Neural progenitor cell (in vitro differentiated cells): ENCODE results near the gene TUT1. TPM values are rescaled to one million over a fixed set of nuclear protein-coding genes. Genes with fewer than 3 reads are reported as not detected.

Experiments
- DNase-seq: peaks from one replicate; pipeline ENCODE4 v3.0.0-alpha.2; 2016; ENCODE audit warnings: low spot score
- H2AFZ ChIP-seq: fragments of 200-600 bp; sonication (generic); replicated peaks from 2 replicates; pipeline ENCODE4 v1.6.1; 2016; ENCODE audit warnings: antibody characterized with exemption
- H3F3A ChIP-seq: fragments of 200-600 bp; sonication (generic); 2 replicates; pipeline ENCODE4 v1.6.1; 2016; ENCODE audit warnings: antibody characterized with exemption, low read depth
- H3K27ac ChIP-seq: fragments of 200-600 bp; sonication (generic); 2 replicates; pipeline ENCODE4 v1.5.1; 2016; ENCODE audit warnings: mild to moderate bottlenecking
- H3K27me3 ChIP-seq: fragments of 200-600 bp; sonication (generic); 2 replicates; pipeline ENCODE4 v1.6.1; 2016; ENCODE audit warnings: mild to moderate bottlenecking, moderate library complexity
- H3K36me3 ChIP-seq: fragments of 200-600 bp; sonication (generic); 2 replicates; pipeline ENCODE4 v1.5.1; 2016
- H3K4me1 ChIP-seq: fragments of 200-600 bp; sonication (generic); 2 replicates; pipeline ENCODE4 v1.6.1; 2016; ENCODE audit warnings: mixed run types
- H3K4me2 ChIP-seq: fragments of 200-600 bp; sonication (generic); 2 replicates; pipeline ENCODE4 v1.6.1; 2016
- H3K4me3 ChIP-seq: fragments of 200-600 bp; sonication (generic); 2 replicates; pipeline ENCODE4 v1.5.1; 2016
- H3K79me2 ChIP-seq: fragments of 200-600 bp; sonication (generic); 2 replicates; pipeline ENCODE4 v1.6.1; 2016; ENCODE audit warnings: low read depth
- H3K9ac ChIP-seq: fragments of 200-600 bp; sonication (generic); 2 replicates; pipeline ENCODE4 v1.6.1; 2016
- H3K9me3 ChIP-seq: fragments of 200-600 bp; sonication (generic); 2 replicates; pipeline ENCODE4 v1.5.1; 2016; ENCODE audit warnings: low read depth
- H4K20me1 ChIP-seq: fragments of 200-600 bp; sonication (generic); 2 replicates; pipeline ENCODE4 v1.6.1; 2016; ENCODE audit warnings: low read depth
- H3K27ac Mint-ChIP-seq: 3 replicates; pipeline ENCODE4 v1.8.0; 2021; ENCODE audit warnings: mixed read lengths
- H3K27me3 Mint-ChIP-seq: 2 replicates; pipeline ENCODE4 v1.8.0; 2022; ENCODE audit warnings: low read depth, mild to moderate bottlenecking, inconsistent platforms, moderate library complexity, mixed read lengths; ENCODE audit not compliant: insufficient read depth
- H3K36me3 Mint-ChIP-seq: 3 replicates; pipeline ENCODE4 v1.8.0; 2021; ENCODE audit warnings: mixed read lengths
- H3K4me1 Mint-ChIP-seq: 3 replicates; pipeline ENCODE4 v1.8.0; 2021; ENCODE audit warnings: mixed read lengths
- H3K4me3 Mint-ChIP-seq: 3 replicates; pipeline ENCODE4 v1.8.0; 2021; ENCODE audit warnings: mild to moderate bottlenecking, moderate library complexity, mixed read lengths
- H3K9me3 Mint-ChIP-seq: 3 replicates; pipeline ENCODE4 v1.8.0; 2020; ENCODE audit warnings: mixed read lengths
- CTCF ChIP-seq: fragments of 200-600 bp; sonication (generic); IDR thresholded peaks from 2 replicates; pipeline ENCODE4 v1.5.1; 2017; ENCODE audit warnings: antibody characterized with exemption, mild to moderate bottlenecking
- EZH2 ChIP-seq: fragments of 200-600 bp; sonication (generic); IDR thresholded peaks from 2 replicates; pipeline ENCODE4 v1.6.1; 2017; ENCODE audit warnings: antibody characterized with exemption, mild to moderate bottlenecking, moderate library complexity
- EZH2phosphoT487 ChIP-seq: fragments of 200-600 bp; sonication (generic); IDR thresholded peaks from 2 replicates; pipeline ENCODE4 v1.6.1; 2017; ENCODE audit warnings: antibody characterized with exemption
- total RNA-seq: library from RNA; depleted of rRNA; stranded (reverse); fragments of >200 nt; gene quantifications from 2 replicates; pipeline ENCODE4 v1.2.3, GENCODE V29; 2015; ENCODE audit warnings: low replicate concordance

TUT1 gene
- total RNA-seq, 1 donor from 2014 or later: 4.8 TPM

DNA sequence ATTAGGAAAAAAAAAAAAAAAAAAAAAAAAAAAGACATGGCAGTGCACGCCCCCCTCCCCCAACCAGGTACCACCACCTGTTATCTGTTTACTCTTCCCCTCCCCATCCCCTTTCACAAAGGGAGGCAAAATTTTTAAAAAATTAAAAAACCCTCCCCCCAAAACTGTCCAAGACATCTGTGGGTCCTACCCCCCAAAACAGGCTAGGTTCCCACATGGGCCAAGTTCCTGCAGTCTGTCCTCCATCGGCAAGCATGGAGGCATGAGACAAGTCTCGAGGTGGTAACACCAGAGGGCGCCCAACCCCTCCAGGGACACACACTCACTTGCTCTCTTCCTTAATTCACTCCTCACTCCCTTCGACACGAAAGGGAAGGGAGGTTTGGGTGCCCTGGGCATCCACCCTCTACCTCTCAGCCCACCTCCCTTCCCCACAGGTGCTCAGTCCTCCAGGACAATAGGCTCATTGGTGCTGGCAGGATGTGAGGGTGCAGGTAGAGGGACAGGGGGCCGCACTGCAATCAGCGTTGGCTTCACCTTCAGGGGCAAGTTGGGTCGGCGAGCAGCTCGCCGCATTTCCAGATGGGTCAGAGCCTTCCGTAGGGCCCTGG is 2.2 kb upstream of the TUT1 start:
- peaks cover 13% of the 10 kb centered on the region for H4K20me1 ChIP-seq
- peaks cover 6% of the 10 kb centered on the region for H3K4me1 ChIP-seq
- DNase-seq: peak; percentile 88
- Mint-ChIP-seq H3K4me3 (peak overlapping the region; percentile 72), H3K27ac (no peak overlapping the region), H3K36me3 (peaks cover 27% of the 10 kb centered on the region), H3K27me3 (peaks cover 2% of the 10 kb centered on the region), H3K4me1 (peaks cover 26% of the 10 kb centered on the region), H3K9me3 (no peaks in the 10 kb centered on the region)
- no peak overlapping the region for H3K27ac ChIP-seq
- no peaks in the 10 kb centered on the region for H3K27me3 ChIP-seq
- H3K79me2 ChIP-seq: peaks cover 23% of the 10 kb centered on the region
- no peak overlapping the region for H3K4me2 ChIP-seq
- H2AFZ ChIP-seq: no peak overlapping the region
- TF ChIP-seq CTCF (peak; percentile 71), EZH2phosphoT487 (no peak), EZH2 (no peak)
- no peaks in the 10 kb centered on the region for H3K36me3 ChIP-seq
- H3F3A ChIP-seq: peaks cover 67% of the 10 kb centered on the region
- H3K4me3 ChIP-seq: no peak overlapping the region
- no peak overlapping the region for H3K9ac ChIP-seq
- no peaks in the 10 kb centered on the region for H3K9me3 ChIP-seq

GRCh38 chr11:62592989-62593421 is 1.7 kb upstream of the TUT1 start:
- no peak for DNase-seq
- Histone ChIP-seq H3K9ac (no peak overlapping the region), H3K4me3 (no peak overlapping the region), H3K4me1 (peaks cover 6% of the 10 kb centered on the region), H3F3A (peaks cover 65% of the 10 kb centered on the region), H2AFZ (no peak overlapping the region), H3K27ac (no peak overlapping the region), H3K4me2 (no peak overlapping the region), H3K36me3 (no peaks in the 10 kb centered on the region), H3K27me3 (no peaks in the 10 kb centered on the region), H3K79me2 (peaks cover 18% of the 10 kb centered on the region), H3K9me3 (no peaks in the 10 kb centered on the region), H4K20me1 (peaks cover 8% of the 10 kb centered on the region)
- TF ChIP-seq CTCF (no peak), EZH2phosphoT487 (no peak), EZH2 (no peak)
- H3K4me1 Mint-ChIP-seq: peaks cover 24% of the 10 kb centered on the region
- peaks cover 23% of the 10 kb centered on the region for H3K36me3 Mint-ChIP-seq
- H3K27me3 Mint-ChIP-seq: peaks cover 2% of the 10 kb centered on the region
- no peaks in the 10 kb centered on the region for H3K9me3 Mint-ChIP-seq
- H3K27ac Mint-ChIP-seq: no peak overlapping the region
- H3K4me3 Mint-ChIP-seq: peak overlapping the region; percentile 11

- Histone ChIP-seq H3K27me3 (no peaks in the 10 kb centered on the region), H3K4me3 (peak overlapping the region; percentile 59), H3K4me2 (peak overlapping the region; percentile 89), H2AFZ (peak overlapping the region; percentile 91), H4K20me1 (peaks cover 5% of the 10 kb centered on the region), H3K79me2 (peaks cover 17% of the 10 kb centered on the region), H3K36me3 (no peaks in the 10 kb centered on the region), H3K9ac (no peak overlapping the region), H3K27ac (no peak overlapping the region), H3K9me3 (no peaks in the 10 kb centered on the region), H3F3A (peaks cover 65% of the 10 kb centered on the region), H3K4me1 (peaks cover 6% of the 10 kb centered on the region)
- Mint-ChIP-seq H3K27ac (peak overlapping the region; percentile 76), H3K27me3 (peaks cover 2% of the 10 kb centered on the region), H3K4me1 (peaks cover 24% of the 10 kb centered on the region), H3K4me3 (peak overlapping the region; percentile 92), H3K9me3 (no peaks in the 10 kb centered on the region), H3K36me3 (peaks cover 17% of the 10 kb centered on the region)
- TF ChIP-seq CTCF (peak; percentile 7), EZH2phosphoT487 (no peak), EZH2 (peak; percentile 2)
- DNase-seq: no peak
Measured at GRCh38 chr11:62592146-62592815, 958 bp upstream of the TUT1 start.
